Fibroblast of the aortic adventitia (primary cell): Measurements from ENCODE around the gene KRTAP4-6. TPM values are rescaled to one million over a fixed set of nuclear protein-coding genes. Genes with fewer than 3 reads are reported as not detected.
"Not testable (repeated sequence)": the region's sequence is repeated elsewhere in the genome, so short reads cannot be mapped to it uniquely, and the experiment has no call there.

Experiments
- DNase-seq: peaks from one replicate; pipeline ENCODE4 v3.0.0-alpha.2; 2010; ENCODE audit warnings: low read depth
- H3K4me3 ChIP-seq: 2 replicates; pipeline ENCODE4 v1.5.1; 2011; ENCODE audit warnings: low read depth, mild to moderate bottlenecking, control low read depth, low read length, moderate library complexity
- total RNA-seq: library from RNA; depleted of rRNA; stranded (reverse); fragments of >200 nt; gene quantifications from 2 replicates; pipeline ENCODE4 v1.2.3, GENCODE V29; 2012; ENCODE audit warnings: low replicate concordance
- TF ChIP-seq, protein P1 (sequence below): IDR thresholded peaks from 2 replicates; pipeline ENCODE4 v1.5.1; 2011; ENCODE audit warnings: mild to moderate bottlenecking, low read length, control low read depth, inconsistent platforms; ENCODE audit not compliant: insufficient read depth

The KRTAP4-6 gene
- total RNA-seq, 1 donor, result not detected

DNA sequence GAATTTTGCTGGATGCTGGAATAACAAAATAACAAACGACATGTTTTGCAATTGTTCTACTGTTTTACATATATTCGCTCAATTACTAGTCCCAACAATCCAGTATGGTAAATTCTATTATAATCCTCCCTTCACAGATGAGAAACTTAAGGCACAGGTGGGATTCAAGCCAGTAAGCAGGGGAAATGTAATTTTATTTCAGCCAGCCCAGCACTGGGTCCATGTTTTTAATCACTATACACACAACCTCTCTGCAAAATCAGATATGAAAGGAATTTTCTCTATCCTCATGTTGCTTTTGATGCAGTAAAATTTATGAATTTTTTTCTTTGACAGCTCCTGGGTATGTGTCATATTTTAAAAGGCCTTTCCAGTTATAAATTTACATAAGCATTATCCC, 4.9 kb upstream of the KRTAP4-6 start:
- DNase-seq, result no peak
- no peak overlapping the region for H3K4me3 ChIP-seq
- TF ChIP-seq, protein P1, sequence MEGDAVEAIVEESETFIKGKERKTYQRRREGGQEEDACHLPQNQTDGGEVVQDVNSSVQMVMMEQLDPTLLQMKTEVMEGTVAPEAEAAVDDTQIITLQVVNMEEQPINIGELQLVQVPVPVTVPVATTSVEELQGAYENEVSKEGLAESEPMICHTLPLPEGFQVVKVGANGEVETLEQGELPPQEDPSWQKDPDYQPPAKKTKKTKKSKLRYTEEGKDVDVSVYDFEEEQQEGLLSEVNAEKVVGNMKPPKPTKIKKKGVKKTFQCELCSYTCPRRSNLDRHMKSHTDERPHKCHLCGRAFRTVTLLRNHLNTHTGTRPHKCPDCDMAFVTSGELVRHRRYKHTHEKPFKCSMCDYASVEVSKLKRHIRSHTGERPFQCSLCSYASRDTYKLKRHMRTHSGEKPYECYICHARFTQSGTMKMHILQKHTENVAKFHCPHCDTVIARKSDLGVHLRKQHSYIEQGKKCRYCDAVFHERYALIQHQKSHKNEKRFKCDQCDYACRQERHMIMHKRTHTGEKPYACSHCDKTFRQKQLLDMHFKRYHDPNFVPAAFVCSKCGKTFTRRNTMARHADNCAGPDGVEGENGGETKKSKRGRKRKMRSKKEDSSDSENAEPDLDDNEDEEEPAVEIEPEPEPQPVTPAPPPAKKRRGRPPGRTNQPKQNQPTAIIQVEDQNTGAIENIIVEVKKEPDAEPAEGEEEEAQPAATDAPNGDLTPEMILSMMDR, result no peak

DNA sequence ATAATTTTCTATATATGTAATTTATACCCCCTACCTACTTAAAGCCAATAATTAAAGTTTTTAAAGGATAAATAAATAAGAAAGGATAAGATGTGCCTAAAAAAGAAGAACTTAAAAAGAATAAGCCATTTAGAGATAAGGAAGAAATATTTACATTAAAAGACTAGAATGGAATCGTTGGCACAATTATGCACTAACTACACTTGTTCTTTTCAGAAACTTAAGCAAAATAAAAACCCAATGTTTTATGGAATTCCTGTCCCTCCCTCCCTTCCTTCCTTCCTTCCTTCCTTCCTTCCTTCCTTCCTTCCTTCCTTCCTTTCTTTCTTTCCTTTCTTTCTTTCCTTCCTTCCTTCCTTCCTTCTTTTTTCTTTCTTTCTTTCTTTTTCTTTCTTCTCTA, 4.5 kb upstream of the KRTAP4-6 start:
- no peak for DNase-seq
- no peak overlapping the region for H3K4me3 ChIP-seq
- TF ChIP-seq, protein P1, result no peak

DNA sequence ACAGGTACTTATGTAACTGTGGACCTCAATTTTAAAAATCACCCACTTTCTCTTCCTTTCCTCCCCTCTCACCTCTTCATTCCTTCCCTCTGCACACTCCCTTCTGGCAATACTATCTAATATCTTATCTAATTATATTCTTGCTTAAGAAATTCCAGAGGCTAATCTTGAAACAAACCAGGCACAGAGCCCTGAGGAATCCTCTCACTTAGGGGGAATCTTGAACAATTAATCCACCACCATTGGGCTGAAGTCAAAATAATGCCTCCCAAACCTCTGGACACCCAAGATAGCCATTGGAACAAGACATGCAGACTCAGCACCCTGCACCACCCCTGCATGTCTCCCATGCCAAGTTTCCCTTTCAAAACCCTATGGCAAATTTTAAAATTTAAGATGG, 1.0 kb upstream of the KRTAP4-6 start:
- peak; percentile 4 for DNase-seq
- no peak overlapping the region for H3K4me3 ChIP-seq
- TF ChIP-seq, protein P1, result no peak

DNA sequence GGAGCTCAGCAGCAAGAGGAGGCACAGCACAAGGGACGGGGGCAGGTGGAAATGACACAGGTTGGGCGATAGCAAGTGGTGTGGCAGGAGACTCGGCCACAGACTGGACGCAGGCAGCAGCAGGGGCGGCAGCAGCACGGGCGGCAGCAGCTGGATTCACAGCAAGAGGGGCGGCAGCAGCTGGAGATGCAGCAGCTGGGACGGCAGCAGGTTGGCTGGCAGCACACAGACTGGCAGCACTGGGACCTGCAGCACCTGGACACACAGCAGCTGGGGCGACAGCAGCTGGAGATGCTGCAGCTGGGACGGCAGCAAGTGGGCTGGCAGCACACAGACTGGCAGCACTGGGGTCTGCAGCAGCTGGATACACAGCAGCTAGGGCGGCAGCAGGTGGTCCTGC, 479 bp downstream of the KRTAP4-6 start:
- not testable (repeated sequence) for DNase-seq, H3K4me3 ChIP-seq

DNA sequence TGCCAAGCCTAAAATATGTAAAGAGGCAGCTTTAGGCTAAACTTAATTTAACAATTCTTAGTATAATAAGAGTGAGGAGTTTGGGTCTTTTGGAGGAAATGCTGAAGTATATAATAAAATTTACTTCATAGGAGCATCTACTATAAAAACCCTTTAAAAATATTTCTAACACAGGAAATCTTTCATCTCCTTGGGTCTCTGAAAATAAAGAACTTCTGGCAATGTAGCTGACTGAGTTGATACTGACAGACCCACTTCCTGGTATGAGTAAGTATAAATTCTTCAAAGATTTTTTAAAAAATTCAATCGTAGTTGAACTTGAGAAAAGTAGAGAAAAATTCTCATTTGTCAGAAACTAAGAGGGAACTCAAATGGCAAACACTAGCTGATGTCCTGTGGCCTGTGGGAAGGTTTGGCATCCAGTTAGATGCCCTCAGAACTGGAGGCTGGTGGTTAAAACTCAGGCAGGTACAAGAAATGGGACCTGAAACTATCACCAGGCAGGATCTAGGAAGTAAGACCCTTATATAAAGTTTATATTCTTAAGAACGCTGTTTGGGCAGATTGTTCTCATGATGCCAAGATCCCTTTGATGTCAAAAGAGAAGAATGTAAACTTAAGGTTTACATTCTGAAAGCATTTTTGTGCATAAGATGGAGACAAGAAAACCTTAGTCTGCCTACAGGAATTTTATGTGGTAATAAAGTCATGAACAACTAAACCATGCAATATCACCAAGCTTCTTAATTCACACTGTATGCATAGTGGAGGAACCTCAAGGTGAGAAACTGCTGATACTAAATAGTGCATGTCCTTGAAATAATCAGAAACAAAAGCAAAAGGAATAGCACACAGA, 6.2 kb downstream of the KRTAP4-6 start:
- no peak for DNase-seq
- no peak overlapping the region for H3K4me3 ChIP-seq
- TF ChIP-seq, protein P1, result no peak

DNA sequence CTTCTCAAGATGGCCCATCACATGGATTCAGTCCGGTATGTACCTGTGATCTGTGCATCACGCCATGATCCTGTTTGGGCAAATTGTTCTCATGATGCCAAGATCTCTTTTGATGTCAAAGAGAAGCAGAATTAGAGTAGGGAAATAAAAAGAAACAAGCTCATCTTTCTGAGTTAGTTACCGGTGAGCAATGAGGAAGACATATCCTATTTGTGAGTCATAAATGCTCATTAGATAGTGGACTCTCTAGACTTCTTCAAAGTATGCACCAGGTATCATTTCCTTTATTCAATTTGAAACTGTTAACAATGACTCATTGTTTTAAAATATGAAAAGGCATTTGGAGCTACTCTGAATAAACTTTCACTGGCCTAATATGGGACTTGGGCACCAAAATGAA, 8.4 kb downstream of the KRTAP4-6 start:
- H3K4me3 ChIP-seq, result no peak overlapping the region
- TF ChIP-seq, protein P1, result no peak
- peak; percentile 10 for DNase-seq

DNA sequence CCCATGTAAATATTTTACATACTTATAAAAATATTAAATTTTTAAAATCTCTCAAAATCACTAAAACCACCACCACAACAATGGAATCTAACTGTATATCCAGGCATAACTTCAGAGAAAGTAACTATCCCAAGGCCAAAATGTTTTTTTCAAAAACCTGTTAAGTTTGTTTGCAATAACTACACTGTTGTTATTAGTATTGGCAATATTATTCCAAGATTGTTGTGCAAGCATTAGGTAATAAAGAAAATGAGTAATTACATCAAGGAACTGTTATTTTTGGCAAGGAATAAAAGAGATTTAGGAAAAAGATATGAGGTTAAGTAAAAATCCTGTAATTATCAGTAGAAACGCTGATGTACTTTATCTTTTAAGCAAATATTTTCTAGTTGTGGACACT, 13.0 kb downstream of the KRTAP4-6 start:
- no peak for DNase-seq
- TF ChIP-seq, protein P1, result no peak
- H3K4me3 ChIP-seq, result no peak overlapping the region
